ENCODE measurements around the gene PPP1R37. TPM values are rescaled to one million over a fixed set of nuclear protein-coding genes. Genes with fewer than 3 reads are reported as not detected.
A peak's percentile ranks its signal among the peaks of the same experiment; 100 is the strongest.

Gene PPP1R37
- total and polyA plus RNA-seq, 2 experiments from 2014 or later = 11.8 to 51.8 TPM

DNA sequence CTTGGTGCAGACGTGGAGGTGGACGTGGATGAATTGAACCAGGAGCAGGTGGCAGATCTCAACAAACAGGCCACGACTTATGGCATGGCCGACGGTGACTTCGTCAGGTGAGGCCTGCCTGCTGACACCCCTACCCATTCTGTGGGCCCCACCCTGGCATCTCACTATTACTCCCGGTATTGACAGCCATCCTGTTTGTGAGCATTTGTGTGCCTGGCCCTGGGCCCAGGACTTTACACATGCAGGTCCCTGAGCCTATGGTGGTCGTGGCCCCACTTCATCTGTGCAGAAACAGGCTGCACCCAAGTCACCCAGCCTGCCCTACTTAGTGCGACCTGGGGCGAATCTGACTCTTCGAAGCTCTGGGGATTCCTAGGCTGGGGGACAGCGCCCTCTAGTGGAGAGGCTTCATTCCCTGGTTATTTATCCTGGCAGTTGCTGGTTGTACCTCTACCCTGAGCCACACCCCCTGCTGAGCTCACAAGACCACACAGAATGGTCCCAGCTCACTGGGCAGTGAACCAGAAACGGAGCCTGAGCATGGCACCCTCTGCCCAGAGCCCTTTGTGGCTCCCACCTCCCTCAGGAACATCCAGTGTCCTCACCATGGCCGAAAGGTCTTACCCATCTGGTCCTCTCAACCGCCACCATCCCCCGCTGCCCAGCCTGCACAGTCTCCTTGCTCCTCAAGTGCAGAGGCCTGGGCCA, 33.6 kb upstream of the PPP1R37 start:
- Histone ChIP-seq H3K9me3 (ENCODE audit: low read depth) (no peaks in the 10 kb centered on the region), H3K27ac (no peak overlapping the region), H3K27me3 (no peaks in the 10 kb centered on the region), H3K4me3 (no peak overlapping the region), H3K4me1 (ENCODE audit: low read depth) (no peaks in the 10 kb centered on the region), H3K36me3 (peaks cover 54% of the 10 kb centered on the region)
- peak; percentile 81 to 87 for DNase-seq (ENCODE audit: low read depth in 1 of 2, low spot score in 1 of 2)
- TF ChIP-seq, protein P1, sequence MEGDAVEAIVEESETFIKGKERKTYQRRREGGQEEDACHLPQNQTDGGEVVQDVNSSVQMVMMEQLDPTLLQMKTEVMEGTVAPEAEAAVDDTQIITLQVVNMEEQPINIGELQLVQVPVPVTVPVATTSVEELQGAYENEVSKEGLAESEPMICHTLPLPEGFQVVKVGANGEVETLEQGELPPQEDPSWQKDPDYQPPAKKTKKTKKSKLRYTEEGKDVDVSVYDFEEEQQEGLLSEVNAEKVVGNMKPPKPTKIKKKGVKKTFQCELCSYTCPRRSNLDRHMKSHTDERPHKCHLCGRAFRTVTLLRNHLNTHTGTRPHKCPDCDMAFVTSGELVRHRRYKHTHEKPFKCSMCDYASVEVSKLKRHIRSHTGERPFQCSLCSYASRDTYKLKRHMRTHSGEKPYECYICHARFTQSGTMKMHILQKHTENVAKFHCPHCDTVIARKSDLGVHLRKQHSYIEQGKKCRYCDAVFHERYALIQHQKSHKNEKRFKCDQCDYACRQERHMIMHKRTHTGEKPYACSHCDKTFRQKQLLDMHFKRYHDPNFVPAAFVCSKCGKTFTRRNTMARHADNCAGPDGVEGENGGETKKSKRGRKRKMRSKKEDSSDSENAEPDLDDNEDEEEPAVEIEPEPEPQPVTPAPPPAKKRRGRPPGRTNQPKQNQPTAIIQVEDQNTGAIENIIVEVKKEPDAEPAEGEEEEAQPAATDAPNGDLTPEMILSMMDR (IDR thresholded peaks at IDR 0.05; ENCODE audit: low read depth, low read length) = peak; percentile 86

- TF ChIP-seq, protein P1 (IDR thresholded peaks at IDR 0.05; ENCODE audit: low read depth, low read length) = no peak
- H3K36me3 ChIP-seq = peaks cover 50% of the 10 kb centered on the region
Observed at GRCh38 chr19:45061965-45062364, 31.0 kb upstream of the PPP1R37 start.

DNA sequence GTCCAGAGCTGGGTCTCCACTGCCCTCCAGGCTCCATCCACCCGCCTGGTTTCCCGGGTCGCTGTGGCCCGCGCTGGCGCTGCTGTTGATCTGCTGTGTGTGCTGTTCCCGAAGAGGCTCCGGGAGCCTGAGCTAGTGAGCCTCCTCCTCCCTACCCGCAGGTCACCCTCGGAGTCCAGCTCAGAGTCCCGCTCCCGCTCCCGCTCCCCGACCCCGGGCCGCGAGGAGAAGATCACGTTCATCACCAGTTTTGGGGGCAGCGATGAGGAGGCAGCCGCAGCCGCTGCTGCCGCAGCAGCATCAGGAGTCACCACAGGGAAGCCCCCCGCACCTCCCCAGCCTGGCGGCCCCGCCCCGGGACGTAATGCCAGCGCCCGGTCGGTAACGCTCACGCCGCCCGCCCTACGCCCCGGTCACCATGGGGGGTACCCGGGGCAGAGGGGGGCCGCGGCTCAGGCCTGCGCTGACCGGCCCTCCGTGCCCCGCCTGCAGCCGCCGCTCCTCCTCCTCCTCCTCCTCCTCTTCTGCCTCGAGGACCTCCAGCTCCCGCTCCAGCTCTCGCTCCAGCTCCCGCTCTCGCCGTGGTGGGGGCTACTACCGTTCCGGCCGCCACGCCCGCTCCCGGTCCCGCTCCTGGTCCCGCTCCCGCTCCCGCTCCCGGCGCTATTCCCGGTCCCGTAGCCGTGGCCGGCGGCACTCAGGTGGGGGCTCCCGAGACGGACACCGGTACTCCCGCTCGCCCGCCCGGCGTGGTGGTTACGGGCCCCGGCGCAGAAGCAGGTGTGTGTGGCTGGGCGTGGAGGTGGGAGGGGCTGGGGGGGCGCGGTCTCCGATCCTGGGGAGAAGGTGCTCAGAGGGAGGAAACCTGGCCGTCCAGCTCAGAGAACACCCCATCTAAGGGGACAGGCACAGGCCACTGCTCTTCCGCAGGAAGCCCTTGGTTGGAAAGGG, 28.9 kb upstream of the PPP1R37 start:
- H3K36me3 ChIP-seq = peaks cover 41% of the 10 kb centered on the region
- no peaks in the 10 kb centered on the region for H3K4me1 ChIP-seq (ENCODE audit: low read depth)
- H3K27ac ChIP-seq = no peak overlapping the region
- no peak for DNase-seq (ENCODE audit: low read depth in 1 of 2, low spot score in 1 of 2)
- H3K27me3 ChIP-seq = no peaks in the 10 kb centered on the region
- H3K4me3 ChIP-seq = no peak overlapping the region
- H3K9me3 ChIP-seq (ENCODE audit: low read depth) = no peaks in the 10 kb centered on the region
- TF ChIP-seq, protein P1 (IDR thresholded peaks at IDR 0.05; ENCODE audit: low read depth, low read length) = no peak

More at GRCh38 chr19:45061965-45062364, 31.0 kb upstream of the PPP1R37 start:
- Histone ChIP-seq H3K9me3 (ENCODE audit: low read depth) (no peaks in the 10 kb centered on the region), H3K27me3 (no peaks in the 10 kb centered on the region), H3K27ac (no peak overlapping the region), H3K4me1 (ENCODE audit: low read depth) (no peaks in the 10 kb centered on the region), H3K4me3 (no peak overlapping the region)
- no peak for DNase-seq (ENCODE audit: low read depth in 1 of 2, low spot score in 1 of 2)

DNA sequence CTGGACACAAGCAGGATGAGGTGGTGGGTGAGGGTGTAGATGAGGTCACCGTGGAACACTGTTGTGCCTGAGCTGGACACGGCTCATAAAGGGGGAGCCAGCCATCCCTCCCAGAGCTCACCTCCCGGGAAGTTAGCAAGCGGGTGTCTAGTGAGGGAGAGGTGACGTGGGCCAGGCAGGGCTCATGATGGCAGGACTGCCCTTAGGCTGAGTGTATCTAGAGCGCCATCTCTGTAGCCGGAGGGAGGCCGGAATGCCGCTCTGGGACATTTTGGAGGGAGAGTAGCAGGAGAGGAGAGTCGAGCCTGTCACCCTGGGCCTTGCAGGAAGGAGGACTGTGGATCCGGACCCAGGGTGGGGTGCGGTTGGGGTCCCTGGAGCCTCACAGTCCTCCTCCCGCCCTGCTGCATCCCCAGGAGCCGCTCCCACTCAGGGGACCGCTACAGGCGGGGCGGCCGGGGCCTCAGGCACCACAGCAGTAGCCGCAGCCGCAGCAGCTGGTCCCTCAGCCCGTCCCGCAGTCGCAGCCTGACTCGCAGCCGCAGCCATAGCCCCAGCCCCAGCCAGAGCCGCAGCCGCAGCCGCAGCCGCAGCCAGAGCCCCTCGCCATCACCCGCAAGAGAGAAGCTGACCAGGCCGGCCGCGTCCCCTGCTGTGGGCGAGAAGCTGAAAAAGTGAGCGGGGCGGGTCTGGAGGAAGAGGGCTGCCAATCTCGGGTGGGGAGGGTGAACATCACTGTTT, 25.9 kb upstream of the PPP1R37 start:
- H3K4me1 ChIP-seq (ENCODE audit: low read depth) = no peaks in the 10 kb centered on the region
- no peak overlapping the region for H3K27ac ChIP-seq
- H3K4me3 ChIP-seq = no peak overlapping the region
- TF ChIP-seq, protein P1 (IDR thresholded peaks at IDR 0.05; ENCODE audit: low read depth, low read length) = no peak
- no peaks in the 10 kb centered on the region for H3K9me3 ChIP-seq (ENCODE audit: low read depth)
- DNase-seq (ENCODE audit: low read depth in 1 of 2, low spot score in 1 of 2) = no peak
- no peaks in the 10 kb centered on the region for H3K27me3 ChIP-seq
- H3K36me3 ChIP-seq = peaks cover 37% of the 10 kb centered on the region

- DNase-seq (ENCODE audit: low read depth in 1 of 2, low spot score in 1 of 2) = no peak
- TF ChIP-seq, protein P1 (IDR thresholded peaks at IDR 0.05; ENCODE audit: low read depth, low read length) = no peak
- Histone ChIP-seq H3K4me3 (no peak overlapping the region), H3K27me3 (no peaks in the 10 kb centered on the region), H3K36me3 (peaks cover 36% of the 10 kb centered on the region), H3K9me3 (ENCODE audit: low read depth) (no peaks in the 10 kb centered on the region), H3K4me1 (ENCODE audit: low read depth) (no peaks in the 10 kb centered on the region), H3K27ac (no peak overlapping the region)
Observed at GRCh38 chr19:45068041-45068440, 24.9 kb upstream of the PPP1R37 start.

All from cardiac muscle cell (in vitro differentiated cells and primary cell).